HG02759 (cell line): ENCODE data around the gene PPP1R9A.

Source experiments
- ATAC-seq: cut with Tn5 transposase; IDR thresholded peaks from one replicate; pipeline ENCODE4 v1.9.1; 2021; ENCODE audit warnings: mild to moderate bottlenecking, moderate library complexity; ENCODE audit not compliant: unreplicated experiment

Gene PPP1R9A

DNA sequence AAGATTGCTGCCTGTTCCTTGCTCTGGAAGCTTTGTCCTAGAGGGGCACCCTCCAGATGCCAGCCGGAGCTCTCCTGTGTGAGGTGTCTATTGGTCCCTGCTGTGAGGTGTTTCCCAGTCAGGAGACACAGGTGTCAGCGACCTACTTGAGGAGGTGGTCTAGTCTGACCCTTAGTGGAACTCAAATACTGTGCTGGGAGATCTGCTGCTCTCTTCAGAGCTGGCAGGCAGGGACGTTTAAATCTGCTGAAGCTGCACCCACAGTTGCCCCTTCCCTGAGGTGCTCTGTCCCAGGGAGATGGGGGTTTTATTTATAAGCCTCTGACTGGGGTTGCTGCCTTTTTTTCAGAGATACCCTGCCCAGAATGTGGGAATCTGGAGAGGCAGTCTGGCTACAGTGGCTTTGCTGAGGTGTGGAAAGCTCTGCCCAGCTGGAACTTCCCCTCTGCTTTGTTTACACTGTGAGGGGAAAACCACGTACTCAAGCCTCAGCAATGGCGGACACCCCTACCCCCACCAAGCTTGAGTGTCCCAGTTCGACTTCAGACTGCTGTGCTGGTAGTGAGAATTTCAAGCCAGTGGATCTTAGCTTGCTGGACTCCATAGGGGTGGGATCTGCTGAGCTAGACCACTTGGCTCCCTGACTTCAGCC lies 119.2 kb downstream of the PPP1R9A start:
- ATAC-seq, result no peak

DNA sequence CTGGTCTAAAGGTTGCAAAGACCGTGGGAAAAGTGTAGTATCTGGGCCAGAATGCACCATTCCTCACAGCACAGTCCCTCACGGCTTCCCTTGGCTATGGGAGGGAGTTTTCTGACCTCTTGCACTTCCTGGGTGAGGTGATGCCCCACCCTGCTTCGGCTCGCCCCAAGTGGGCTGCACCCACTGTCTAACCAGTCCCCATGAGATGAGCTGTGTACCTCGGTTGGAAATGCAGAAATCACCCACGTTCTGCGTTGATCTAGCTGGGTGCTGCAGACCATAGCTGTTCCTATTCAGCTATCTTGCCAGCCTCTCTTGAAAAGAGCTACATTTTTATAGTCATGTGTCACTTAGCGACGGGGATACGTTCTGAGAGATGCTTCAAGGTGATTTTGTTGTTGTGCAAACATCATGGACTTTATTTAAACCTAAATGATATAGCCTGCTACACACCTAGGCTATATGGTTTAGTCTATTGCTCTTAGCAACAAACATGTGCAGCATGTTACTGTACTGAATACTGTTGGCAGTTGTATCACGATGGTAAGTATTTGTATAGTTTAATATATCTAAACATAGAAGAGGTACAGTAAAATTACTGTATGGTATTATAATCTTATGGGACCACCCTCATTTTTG lies 120.0 kb downstream of the PPP1R9A start:
- no peak for ATAC-seq

DNA sequence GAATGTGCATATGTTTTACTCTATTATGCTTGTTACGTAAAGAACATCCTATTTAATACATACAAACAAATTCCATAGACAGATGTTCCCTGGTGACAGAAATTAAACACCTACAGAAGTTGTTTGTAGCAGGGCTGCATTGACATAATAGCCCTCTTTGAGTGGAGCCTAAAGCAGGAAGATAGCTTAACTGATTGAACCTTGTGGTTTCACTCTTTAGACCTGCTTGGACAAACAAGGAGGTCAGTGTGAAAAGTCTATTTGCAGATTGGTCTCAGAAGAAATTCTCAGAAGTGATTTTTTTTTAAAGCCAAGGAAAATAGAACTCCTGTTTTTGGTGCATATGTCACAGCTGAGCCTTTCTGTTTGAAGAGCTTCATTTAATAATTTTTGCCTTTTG lies 121.3 kb downstream of the PPP1R9A start:
- ATAC-seq, result no peak

DNA sequence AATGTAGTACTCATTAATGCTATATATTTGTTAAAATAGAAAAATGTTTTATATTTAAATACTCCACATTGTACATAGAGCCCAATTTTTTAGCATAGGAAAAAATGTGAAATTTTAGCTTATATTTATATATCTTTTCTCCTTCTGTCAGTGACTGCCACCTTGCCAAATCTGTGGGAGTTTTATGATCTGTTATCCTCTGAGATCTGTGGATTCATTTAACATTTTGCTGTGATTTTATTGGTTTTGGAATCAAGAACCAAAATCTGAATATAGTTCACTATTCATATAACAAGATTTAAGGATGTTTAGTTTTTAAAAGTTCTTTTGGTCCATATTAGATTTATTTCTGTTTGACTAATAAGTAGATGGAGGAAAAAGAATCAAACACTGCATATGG lies 127.9 kb downstream of the PPP1R9A start:
- no peak for ATAC-seq

DNA sequence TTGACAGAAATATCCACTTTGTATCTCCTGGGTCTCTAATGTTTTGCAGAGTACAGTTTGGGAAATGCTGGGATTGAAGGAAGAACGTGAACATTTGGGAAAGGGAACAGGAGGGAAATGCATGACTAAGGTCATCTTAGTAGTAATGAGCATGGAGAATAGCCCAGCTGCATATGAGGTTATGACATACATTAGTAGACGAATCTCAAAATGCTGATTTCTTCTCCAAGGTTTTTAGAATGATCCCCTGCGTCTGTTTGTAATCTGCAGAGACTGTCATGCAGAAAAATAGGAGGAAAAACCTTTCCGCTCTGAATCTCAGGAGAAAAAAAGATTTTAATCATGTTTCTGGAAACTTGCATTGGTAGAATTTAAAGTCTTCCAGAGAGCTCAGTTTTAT lies 133.6 kb downstream of the PPP1R9A start:
- no peak for ATAC-seq

DNA sequence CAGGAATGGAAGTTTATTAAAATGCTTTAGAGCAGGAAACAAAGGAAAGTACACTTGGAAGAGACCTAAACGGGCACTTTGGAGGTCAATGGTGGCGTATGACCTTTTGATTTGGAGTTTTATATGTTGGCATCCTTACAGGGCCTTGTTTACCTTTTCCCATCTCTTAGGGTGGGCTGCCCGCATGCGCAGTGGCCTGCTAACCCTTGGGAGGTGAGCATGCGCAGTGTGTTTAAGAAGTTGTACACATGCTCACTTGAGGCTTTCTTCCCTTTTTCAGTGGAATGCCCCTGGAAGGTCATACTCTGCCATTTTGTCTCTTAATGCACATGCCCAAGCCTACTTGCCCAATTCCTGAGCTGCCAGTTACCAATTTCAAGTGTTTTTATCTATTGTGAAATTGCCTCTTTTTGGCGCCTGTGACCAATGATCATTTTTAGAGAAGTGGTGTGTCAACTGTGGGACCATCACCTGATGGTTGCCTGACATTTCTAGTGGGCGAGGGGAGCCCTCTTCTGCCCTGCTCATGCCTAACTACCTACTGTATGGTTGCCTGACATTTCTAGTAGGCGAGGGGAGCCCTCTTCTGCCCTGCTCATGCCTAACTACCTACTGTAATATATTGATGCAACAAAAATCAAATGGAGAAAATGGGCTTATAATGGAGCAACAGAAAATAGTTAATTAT lies 138.0 kb downstream of the PPP1R9A start:
- ATAC-seq, result no peak

DNA sequence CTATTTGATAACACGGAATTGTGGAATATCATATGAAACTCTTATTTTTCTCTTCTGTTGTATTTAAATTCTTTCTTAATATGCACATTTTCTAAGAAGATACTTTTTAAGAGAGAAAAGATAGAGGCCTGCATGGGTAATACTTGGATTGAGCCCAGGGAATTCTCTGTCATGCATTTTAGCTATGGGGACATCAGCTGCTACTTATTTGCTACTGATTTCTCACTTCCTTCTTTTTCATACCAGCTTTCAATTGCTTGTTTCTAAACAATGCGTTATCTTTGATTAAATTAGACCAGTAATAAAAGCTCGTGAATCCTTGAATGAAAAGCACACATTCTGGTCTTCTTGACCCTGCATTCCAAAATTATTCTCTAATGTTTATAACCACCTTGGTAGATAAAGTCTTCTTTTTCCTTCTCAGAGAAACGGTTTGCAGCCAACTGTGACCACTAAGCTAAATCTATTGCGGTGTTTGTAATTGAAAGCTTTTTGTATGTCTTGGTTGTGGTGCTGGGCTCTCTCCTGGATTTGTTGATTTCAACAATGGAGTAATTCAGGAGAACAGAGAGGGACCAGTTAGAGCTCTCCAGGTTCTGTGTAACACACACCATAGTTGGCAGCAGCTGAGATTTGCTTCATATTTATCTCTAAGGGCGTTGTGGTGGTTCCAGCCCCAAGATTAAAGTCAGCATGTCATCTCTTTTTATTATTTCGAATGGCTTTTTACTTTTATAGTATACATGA lies 139.3 kb downstream of the PPP1R9A start:
- ATAC-seq, result no peak

DNA sequence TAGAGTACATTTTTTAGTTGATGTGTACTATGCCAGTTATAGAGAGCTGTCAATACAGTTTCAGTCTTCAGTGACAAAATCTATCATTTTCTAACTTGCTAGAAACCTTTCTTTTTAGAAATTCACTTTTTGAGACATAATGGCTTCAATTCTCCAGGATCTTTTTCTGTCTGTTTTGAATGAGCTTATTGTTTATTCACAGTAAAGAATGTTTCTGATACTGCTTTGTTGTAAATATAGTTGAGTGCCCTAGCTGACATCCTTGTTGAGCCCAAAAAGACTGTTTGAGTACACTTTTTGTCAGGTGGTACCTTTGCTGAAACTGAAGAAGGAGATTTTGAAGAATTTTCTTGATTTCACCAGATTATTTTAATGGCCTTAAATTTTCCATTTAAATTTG lies 139.9 kb downstream of the PPP1R9A start:
- no peak for ATAC-seq

DNA sequence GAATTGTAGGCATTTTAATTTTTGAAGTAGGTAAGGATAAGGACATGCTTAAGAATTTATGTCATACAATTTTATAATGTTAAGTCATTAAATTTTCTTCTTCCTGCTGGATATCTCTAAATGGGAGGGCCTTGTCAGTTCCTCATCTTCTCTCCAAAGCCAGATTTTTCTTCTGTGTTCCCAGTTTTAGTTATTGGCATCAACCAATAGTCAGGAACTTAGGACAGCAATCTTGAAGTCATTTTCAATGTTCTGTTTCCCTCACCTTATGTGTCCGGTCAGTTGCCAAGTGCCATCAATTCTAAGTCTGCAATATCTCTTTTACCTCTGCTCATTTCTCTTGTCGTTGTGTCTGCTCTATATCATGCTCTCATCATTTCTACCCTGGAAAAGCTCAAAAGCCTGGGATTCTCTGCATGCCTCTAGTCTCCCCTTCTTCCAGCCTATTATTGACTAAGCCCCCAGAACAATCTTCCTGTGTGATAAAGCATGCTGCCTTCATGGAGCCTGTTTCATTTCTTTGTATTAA lies 145.2 kb downstream of the PPP1R9A start:
- no peak for ATAC-seq

DNA sequence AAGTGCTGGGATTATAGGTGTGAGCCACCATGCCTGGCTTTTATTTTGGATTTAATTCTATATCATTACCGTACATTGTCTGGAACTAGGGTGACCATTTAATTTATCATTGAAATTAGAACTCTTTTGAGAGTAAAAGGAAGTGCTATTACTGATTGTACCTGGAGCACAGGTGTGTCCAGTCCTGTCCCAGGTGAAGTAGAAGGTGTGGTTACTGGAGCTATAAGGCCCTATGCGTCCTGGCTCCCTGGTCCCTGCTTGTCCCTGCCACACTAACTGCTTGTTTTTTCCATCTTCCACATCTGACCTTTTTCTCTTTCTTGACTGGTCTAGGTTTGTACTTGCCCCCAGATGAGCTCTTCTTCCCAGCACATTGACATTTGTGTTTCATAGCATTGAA lies 147.0 kb downstream of the PPP1R9A start:
- ATAC-seq, result no peak

DNA sequence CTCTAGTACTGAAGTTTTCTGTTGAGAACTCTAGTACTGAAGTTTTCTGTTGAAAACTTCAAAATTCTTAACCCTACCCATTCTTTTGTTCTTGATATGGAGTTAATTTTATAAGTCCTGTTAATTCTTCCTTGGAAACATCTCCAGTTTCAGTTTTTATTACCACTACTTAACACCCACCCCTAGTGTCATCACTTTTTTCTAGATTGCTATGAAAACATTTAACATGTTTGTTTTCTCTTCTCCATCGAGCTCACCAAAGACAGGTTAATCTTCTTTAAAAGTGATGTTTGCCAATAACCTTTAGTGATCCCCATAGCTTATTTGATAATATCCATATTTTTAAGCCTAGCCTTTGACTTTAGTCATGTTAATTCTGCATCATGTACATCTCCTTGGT lies 147.9 kb downstream of the PPP1R9A start:
- no peak for ATAC-seq

DNA sequence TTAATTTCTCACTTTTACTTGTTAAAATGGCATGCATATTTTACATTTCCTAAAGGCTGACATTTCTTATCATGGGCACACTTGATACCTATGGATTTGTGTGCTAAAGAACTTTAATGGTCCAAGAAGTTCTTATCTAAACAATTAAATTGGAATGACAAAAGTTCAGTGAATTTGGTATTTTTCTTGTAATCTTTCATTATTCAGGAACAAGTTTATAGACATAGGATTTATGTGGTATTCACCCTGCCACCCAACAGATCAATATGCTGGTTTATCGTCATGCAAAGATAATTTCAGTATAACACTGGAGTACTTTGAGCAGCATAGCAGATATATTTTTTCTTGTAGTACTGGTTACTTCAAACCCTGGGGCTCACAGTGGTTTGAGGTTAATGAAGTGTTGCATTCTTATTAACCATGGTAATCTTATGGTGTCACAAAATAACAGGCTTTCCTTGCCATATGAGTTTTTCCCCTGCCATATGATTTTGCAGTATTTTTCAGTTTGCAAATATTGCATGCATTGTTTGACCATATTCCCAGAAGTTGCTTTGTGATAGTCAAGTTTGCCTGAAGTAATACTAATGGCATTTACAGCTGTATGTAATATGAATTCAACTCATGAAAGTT lies 148.8 kb downstream of the PPP1R9A start:
- no peak for ATAC-seq

DNA sequence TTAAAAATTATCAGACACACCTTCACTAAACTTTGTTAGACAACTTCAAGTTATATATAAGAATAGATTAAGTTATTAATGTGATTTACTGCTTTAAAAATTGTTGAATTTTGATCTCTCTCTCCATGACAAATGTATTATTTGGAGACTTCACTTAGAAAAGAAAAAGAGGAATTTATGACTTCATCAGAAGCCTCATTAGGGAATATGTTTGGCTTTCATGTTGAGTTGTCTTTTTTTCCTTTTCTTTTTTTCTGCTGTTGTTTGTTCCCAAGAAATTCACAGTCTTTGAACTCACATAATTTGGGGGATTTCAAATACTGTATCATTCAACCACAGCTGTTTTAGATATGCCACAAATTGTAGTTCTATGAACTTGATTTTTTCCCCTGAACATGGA lies 149.5 kb downstream of the PPP1R9A start:
- no peak for ATAC-seq

DNA sequence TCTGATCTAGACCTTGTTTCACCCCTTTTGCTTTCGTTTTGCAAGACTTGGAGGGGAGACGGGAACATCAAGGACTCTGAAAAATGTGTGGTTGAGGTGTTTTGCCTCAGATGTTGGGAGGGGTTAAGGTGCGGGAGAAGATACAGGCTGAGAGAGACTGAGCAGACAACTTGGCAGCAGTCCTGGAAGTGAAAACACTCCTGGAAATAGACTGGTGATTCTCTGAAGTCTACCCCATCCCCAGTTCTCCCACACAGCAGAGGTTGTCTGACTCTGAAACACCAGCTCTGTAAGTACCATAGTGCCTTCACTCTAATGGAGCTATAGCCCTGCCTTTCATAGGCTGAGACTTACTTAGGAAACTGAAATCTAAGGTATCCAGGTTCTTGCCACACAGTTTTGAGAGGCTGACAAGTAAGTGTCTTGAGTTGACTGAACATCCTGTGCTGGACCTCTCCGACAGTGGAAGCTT lies 152.5 kb downstream of the PPP1R9A start:
- no peak for ATAC-seq

DNA sequence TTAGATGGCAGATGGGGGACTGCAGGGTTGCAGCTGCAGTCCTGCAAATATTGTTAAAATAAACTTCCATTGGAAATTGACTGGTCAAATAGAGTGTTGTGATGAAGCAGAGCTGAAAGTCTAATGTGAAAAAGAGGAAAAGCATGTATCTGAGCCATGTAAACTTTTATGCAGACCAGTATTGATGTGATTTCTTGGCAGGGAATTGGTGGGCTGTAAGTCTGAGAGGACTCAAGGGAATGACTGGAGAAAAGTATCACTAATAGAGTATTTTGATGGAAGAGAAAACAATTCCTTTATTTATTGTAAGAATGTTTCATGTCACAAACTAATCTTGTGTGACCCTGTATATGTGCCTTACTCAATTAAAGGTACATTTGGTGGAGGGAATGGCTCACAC lies 155.5 kb downstream of the PPP1R9A start:
- ATAC-seq, result no peak

DNA sequence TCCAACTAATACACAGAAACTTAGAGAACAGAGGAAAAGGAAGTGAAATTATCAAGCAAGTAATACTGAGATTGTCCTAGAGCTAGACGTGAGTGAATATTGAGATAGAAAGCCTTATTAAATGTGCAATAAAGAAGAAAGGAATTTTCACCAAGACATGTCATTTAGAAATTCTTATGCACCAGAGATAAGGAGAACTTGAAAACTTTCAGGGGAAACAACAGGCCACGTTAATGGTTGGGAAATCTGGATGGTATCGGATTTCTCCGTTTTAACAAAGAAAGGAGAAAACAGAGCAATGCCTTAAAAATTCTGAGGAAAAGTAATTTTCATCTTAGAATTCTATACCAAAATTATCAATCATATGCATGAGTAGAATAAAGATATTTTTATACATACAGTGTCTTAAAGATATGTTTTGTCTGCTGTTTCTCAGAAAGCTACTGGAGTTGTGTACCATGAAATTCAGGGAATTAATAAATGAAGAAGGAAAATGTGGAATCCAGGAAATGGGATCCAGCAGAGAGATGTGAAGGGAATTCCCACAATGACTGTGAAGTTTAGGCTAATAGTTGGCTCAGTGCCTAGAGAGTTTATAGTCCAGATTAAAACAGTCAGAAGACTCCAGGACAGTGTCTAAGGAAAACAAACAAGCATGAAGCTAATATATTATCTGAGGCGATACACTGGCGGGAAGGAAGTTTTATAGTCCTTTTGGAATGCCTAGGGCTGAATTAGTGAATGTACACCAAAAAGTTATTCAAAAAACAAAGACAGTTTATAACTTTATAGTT lies 159.5 kb downstream of the PPP1R9A start:
- no peak for ATAC-seq

DNA sequence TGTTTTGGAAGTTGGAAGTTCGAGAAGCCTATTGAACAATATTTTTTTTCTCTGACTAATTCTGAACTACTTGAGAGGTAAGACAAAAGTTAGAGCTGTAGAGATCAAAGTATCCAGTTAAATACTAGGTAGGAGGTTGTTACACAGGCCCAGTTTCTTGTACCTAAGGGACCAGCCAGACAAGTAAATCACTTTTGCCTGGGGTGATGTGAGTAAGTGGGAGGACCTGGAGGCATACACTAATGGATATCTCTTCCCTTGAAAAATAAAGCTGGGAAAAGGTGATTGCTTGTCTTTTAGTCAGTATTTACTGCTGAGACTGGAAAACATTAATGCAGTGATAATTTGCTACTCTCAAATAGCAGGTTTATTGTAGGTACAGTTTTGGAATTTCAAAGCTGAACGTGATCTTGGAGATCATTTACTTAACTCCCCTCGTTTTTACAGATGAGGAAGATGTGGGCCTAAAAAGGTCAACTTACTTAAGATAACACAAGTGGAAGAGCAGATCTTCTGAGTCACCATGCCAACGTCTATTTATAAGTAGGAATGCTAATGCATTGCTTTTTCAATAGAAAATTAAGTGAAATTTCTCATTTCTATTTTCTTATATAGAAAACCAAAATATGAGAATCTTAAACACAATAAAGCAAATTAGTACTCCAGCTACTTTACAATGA lies 181.3 kb downstream of the PPP1R9A start:
- no peak for ATAC-seq

DNA sequence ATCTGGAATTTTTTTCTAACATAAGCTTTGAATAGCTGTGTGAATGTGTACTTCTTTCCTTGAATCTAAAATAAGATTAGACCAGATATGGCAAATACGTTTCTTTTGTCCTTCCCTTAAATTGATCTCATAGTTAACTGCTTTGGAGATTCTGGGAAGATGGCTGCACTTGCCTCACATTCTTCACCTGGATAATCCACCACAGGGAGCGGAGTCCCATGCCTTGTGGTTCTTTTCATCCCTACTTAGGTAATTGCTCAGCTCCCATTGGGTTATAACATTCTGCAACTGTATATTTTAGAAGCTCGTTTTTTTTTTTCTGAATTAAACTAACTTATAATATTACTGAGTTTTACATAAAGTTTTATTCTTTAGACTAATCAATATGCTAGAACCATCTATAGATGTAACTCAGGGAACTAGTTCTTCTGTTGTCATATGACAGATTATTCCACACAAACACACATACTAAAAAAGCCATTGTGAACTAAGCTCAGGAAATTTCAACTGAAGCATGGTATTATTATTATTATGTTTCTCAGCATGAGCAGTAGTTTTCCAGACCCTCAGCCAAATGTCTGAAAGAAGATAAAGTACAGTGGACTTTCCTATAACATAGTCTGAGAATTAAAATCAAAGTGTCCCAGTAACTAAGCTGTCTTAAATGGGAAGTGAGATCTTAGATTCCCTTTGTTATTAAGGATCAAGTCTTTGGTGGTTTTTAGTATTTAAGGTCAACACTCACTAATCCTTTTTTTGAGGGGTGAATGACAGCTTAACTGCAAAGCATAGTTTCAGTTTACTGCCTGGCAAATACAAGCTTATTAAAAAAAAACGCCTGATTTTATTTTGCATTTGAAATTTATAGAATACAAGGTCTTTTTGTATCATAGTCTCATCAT lies 182.3 kb downstream of the PPP1R9A start:
- no peak for ATAC-seq
